Loucy (cell line): ENCODE data around the gene ARHGAP26.

Experiments
- EZH2phosphoT487 ChIP-seq: fragments of 200-600 bp; IDR thresholded peaks from 2 replicates; pipeline ENCODE4 v1.6.1; 2018; ENCODE audit warnings: antibody characterized with exemption, mild to moderate bottlenecking, moderate library complexity, borderline replicate concordance
- TF ChIP-seq, protein P1 (sequence below): fragments of 200-600 bp; sonication (generic); conservative IDR thresholded peaks from 2 replicates; pipeline ENCODE4 v1.5.1; 2014; ENCODE audit warnings: mild to moderate bottlenecking, antibody characterized with exemption, low read length

DNA sequence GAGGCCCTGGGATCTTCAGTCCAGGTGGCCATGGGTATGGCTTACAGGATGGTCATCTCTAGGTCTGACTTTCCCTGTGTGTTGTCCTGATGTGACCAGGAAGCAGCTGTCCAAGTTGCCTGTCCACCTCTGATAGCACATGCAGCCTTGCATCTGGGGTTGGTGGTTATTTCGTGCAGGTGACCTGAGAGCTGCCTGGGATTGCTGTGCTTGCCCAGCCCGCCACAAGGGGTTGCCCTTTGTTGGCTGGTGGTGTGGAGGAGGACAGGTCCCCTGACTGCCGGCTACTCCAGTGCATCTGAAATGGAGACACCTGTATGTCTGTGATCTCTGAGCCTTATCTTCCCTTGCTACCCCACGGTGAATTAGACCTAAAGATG is 212.6 kb downstream of the ARHGAP26 start:
- TF ChIP-seq, protein P1, sequence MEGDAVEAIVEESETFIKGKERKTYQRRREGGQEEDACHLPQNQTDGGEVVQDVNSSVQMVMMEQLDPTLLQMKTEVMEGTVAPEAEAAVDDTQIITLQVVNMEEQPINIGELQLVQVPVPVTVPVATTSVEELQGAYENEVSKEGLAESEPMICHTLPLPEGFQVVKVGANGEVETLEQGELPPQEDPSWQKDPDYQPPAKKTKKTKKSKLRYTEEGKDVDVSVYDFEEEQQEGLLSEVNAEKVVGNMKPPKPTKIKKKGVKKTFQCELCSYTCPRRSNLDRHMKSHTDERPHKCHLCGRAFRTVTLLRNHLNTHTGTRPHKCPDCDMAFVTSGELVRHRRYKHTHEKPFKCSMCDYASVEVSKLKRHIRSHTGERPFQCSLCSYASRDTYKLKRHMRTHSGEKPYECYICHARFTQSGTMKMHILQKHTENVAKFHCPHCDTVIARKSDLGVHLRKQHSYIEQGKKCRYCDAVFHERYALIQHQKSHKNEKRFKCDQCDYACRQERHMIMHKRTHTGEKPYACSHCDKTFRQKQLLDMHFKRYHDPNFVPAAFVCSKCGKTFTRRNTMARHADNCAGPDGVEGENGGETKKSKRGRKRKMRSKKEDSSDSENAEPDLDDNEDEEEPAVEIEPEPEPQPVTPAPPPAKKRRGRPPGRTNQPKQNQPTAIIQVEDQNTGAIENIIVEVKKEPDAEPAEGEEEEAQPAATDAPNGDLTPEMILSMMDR: peak; percentile 49
- no peak for TF ChIP-seq EZH2phosphoT487
